OCI-LY3 (cell line): Measurements from ENCODE around the gene KLHL1.

Source experiments
- H2AFZ ChIP-seq: fragments of 200-600, 300-600 bp; shearing (Covaris generic); 2 replicates; pipeline ENCODE4 v1.6.0; 2014; ENCODE audit warnings: antibody characterized with exemption, low read depth, low read length
- H3K27ac ChIP-seq: fragments of 200-600, 300-600 bp; sonication (generic); 2 replicates; pipeline ENCODE4 v1.5.1; 2014; ENCODE audit warnings: mild to moderate bottlenecking, low read length, moderate library complexity, mixed read lengths
- H3K27me3 ChIP-seq: fragments of 200-600, 300-600 bp; sonication (generic); 2 replicates; pipeline ENCODE4 v1.6.1; 2014; ENCODE audit warnings: low read depth, low read length, mixed read lengths
- H3K36me3 ChIP-seq: fragments of 200-600, 300-600 bp; sonication (generic); replicated peaks from 2 replicates; pipeline ENCODE3; 2014; ENCODE audit warnings: low read depth, low read length, mixed read lengths
- H3K4me1 ChIP-seq: fragments of 300-600, 200-600 bp; sonication (generic); 2 replicates; pipeline ENCODE4 v1.6.1; 2014; ENCODE audit warnings: low read length, mixed read lengths
- H3K4me2 ChIP-seq: fragments of 200-600, 300-600 bp; sonication (generic); 2 replicates; pipeline ENCODE4 v1.6.1; 2014; ENCODE audit warnings: low read length, mixed read lengths
- H3K4me3 ChIP-seq: fragments of 300-600, 200-600 bp; sonication (generic); 2 replicates; pipeline ENCODE4 v1.5.1; 2014; ENCODE audit warnings: antibody characterized with exemption, mild to moderate bottlenecking, low read length, moderate library complexity
- H3K79me2 ChIP-seq: fragments of 300-600, 200-600 bp; shearing (Covaris generic); 2 replicates; pipeline ENCODE4 v1.6.1; 2014; ENCODE audit warnings: mild to moderate bottlenecking, low read length, mixed read lengths
- H3K9ac ChIP-seq: fragments of 300-600, 200-600 bp; shearing (Covaris generic); 2 replicates; pipeline ENCODE4 v1.6.0; 2014; ENCODE audit warnings: mild to moderate bottlenecking, low read length, moderate library complexity
- H3K9me3 ChIP-seq: fragments of 200-600, 300-600 bp; shearing (Covaris generic); 2 replicates; pipeline ENCODE4 v1.6.1; 2014; ENCODE audit warnings: low read length, mixed read lengths; ENCODE audit not compliant: insufficient read depth
- H4K20me1 ChIP-seq: fragments of 200-600, 300-600 bp; sonication (generic); 2 replicates; pipeline ENCODE4 v1.6.1; 2016; ENCODE audit warnings: low read length, mixed read lengths; ENCODE audit not compliant: insufficient read depth
- EZH2phosphoT487 ChIP-seq: fragments of 200-600 bp; shearing (Covaris generic); IDR thresholded peaks from 2 replicates; pipeline ENCODE4 v1.6.1; 2018; ENCODE audit warnings: antibody characterized with exemption, mixed run types, low read depth
- TF ChIP-seq, protein P1 (sequence below): fragments of 200-600, 300-600 bp; sonication (generic); IDR thresholded peaks from 2 replicates; pipeline ENCODE4 v1.5.1; 2014; ENCODE audit warnings: antibody characterized with exemption, low read length, low read depth

KLHL1 gene

DNA sequence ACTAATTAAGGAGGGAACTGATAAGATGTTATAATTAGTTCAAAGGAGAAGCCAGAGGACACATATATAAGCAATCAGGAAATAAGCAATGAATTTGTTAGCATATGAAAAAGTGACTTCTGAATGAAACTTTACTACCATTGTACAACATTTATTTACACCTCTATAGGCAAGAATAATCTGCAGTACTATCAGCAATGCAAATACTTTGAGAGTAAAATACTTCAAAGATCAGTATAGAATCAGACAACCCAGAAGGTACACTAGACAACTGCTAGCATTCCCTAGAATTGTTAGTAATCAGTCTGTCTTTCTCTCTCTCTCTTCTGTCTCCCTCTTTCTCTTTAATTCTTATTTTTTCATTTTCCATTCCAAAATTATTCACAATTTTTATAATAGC, 197.5 kb downstream of the KLHL1 start:
- Histone ChIP-seq H3K79me2 (no peaks in the 10 kb centered on the region), H3K36me3 (no peaks in the 10 kb centered on the region), H3K9ac (no peak overlapping the region), H2AFZ (no peak overlapping the region), H3K27ac (no peak overlapping the region), H4K20me1 (no peaks in the 10 kb centered on the region), H3K4me1 (no peaks in the 10 kb centered on the region), H3K4me3 (no peak overlapping the region), H3K27me3 (no peaks in the 10 kb centered on the region), H3K4me2 (no peak overlapping the region), H3K9me3 (no peaks in the 10 kb centered on the region)
- no peak for TF ChIP-seq EZH2phosphoT487
- TF ChIP-seq, protein P1, sequence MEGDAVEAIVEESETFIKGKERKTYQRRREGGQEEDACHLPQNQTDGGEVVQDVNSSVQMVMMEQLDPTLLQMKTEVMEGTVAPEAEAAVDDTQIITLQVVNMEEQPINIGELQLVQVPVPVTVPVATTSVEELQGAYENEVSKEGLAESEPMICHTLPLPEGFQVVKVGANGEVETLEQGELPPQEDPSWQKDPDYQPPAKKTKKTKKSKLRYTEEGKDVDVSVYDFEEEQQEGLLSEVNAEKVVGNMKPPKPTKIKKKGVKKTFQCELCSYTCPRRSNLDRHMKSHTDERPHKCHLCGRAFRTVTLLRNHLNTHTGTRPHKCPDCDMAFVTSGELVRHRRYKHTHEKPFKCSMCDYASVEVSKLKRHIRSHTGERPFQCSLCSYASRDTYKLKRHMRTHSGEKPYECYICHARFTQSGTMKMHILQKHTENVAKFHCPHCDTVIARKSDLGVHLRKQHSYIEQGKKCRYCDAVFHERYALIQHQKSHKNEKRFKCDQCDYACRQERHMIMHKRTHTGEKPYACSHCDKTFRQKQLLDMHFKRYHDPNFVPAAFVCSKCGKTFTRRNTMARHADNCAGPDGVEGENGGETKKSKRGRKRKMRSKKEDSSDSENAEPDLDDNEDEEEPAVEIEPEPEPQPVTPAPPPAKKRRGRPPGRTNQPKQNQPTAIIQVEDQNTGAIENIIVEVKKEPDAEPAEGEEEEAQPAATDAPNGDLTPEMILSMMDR = no peak

DNA sequence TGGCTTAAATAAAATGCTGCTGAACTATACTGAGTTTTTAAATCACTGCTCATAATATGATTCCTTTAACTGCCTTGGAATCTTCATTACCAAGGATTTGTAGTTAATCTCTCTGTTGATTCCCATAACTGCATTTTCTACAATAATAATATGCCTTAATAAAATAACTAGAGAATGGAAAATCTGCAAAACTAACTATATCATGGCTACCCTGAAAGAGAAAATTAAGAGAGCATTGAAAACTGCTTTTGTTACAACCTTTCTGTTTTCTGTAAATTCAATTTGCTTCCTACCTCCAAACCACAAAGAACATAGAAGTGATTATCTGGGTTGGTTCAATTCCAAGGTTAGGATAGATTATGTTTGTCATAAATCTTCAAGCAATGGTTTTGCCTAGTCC, 203.5 kb downstream of the KLHL1 start:
- H3K9me3 ChIP-seq = no peaks in the 10 kb centered on the region
- no peaks in the 10 kb centered on the region for H3K79me2 ChIP-seq
- no peaks in the 10 kb centered on the region for H4K20me1 ChIP-seq
- no peak for TF ChIP-seq EZH2phosphoT487
- H2AFZ ChIP-seq = no peak overlapping the region
- H3K4me3 ChIP-seq = no peak overlapping the region
- no peak overlapping the region for H3K4me2 ChIP-seq
- no peaks in the 10 kb centered on the region for H3K36me3 ChIP-seq
- no peaks in the 10 kb centered on the region for H3K4me1 ChIP-seq
- H3K9ac ChIP-seq = no peak overlapping the region
- no peaks in the 10 kb centered on the region for H3K27me3 ChIP-seq
- H3K27ac ChIP-seq = no peak overlapping the region

DNA sequence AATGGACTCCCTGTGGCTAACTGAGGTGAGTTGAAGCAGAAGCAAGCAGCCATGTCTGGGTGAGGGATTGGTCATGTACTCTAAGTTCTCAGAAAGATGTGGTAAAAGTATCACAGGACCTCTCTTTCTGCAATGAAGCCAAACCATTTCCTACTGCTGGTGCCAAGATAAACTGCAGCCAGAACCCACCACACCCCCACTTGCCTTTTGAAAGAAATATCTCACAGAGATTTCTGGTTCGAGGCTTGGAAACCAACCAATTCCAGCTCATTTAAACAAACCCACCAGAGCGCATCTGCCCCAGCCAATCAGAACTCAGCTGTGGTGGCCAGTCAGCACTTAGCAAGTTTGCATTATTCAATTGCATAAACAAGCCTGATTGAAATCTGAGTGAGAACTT, 205.2 kb downstream of the KLHL1 start:
- no peak overlapping the region for H3K4me2 ChIP-seq
- H3K4me1 ChIP-seq = no peaks in the 10 kb centered on the region
- no peak overlapping the region for H3K9ac ChIP-seq
- H3K27me3 ChIP-seq = no peaks in the 10 kb centered on the region
- H4K20me1 ChIP-seq = no peaks in the 10 kb centered on the region
- no peaks in the 10 kb centered on the region for H3K79me2 ChIP-seq
- no peak overlapping the region for H3K27ac ChIP-seq
- H3K36me3 ChIP-seq = no peaks in the 10 kb centered on the region
- TF ChIP-seq, protein P1 = no peak
- no peak for TF ChIP-seq EZH2phosphoT487
- H2AFZ ChIP-seq = no peak overlapping the region
- no peak overlapping the region for H3K4me3 ChIP-seq
- H3K9me3 ChIP-seq = no peaks in the 10 kb centered on the region

DNA sequence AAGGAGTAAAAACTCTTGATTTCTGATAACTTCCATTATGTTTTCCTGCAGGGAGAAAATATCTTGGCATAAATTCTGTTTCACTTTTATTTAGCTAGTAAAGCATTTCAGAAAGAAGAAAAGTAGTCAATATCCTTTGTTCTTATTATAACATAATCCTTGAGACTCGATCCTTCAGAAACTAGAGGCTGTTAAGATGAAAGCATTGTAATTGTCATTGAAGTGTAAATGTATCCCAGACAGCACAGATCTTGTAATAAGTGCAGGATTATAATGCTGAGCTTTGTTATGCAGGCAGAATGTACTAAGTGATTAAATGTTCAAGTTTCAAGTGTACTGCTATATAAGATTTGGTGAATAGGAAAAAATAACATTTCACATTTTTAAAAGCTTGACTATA, 225.8 kb downstream of the KLHL1 start:
- no peak overlapping the region for H2AFZ ChIP-seq
- H3K4me3 ChIP-seq = no peak overlapping the region
- H3K4me1 ChIP-seq = no peaks in the 10 kb centered on the region
- no peak overlapping the region for H3K27ac ChIP-seq
- no peaks in the 10 kb centered on the region for H3K27me3 ChIP-seq
- H3K9ac ChIP-seq = no peak overlapping the region
- no peaks in the 10 kb centered on the region for H4K20me1 ChIP-seq
- H3K36me3 ChIP-seq = no peaks in the 10 kb centered on the region
- no peaks in the 10 kb centered on the region for H3K79me2 ChIP-seq
- H3K4me2 ChIP-seq = no peak overlapping the region
- H3K9me3 ChIP-seq = no peaks in the 10 kb centered on the region
- no peak for TF ChIP-seq EZH2phosphoT487
- TF ChIP-seq, protein P1 = no peak

DNA sequence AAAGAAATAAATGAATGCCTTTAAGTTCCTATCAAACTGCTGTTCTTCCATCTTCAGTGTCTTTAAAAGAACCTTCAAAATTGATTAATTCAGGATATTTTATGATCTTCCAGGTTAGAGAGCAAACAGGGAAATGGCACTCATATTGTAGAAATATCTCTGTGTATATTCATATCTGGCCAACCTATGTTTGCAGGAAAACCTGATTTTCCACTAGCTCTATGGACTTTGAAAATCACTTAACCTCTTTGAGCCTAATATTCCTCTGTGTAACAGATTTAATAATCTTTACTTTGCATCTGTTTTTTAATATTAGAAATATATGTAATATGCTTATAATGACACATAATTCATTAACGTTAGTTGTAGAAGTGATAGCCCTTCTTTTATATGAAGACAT, 228.3 kb downstream of the KLHL1 start:
- Histone ChIP-seq H3K36me3 (no peaks in the 10 kb centered on the region), H3K9ac (no peak overlapping the region), H3K4me1 (no peaks in the 10 kb centered on the region), H3K79me2 (no peaks in the 10 kb centered on the region), H2AFZ (no peak overlapping the region), H3K4me2 (no peak overlapping the region), H3K9me3 (no peaks in the 10 kb centered on the region), H3K4me3 (no peak overlapping the region), H3K27me3 (no peaks in the 10 kb centered on the region), H3K27ac (no peak overlapping the region), H4K20me1 (no peaks in the 10 kb centered on the region)
- TF ChIP-seq EZH2phosphoT487 = no peak
- TF ChIP-seq, protein P1 = no peak
